Measurements from ENCODE around the gene KATNB1. TPM values are rescaled to one million over a fixed set of nuclear protein-coding genes. Genes with fewer than 3 reads are reported as not detected.

Gene KATNB1
- total and polyA plus RNA-seq, 7 experiments from 2014 or later: 20.4 to 32.9 (median 26.0) TPM

- Histone ChIP-seq H3K27ac (ENCODE audit: low read depth, low read length) (no peak overlapping the region), H3K9me3 (ENCODE audit: control insufficient read depth in 2 of 3, low read length in 3 of 3) (no peaks in the 10 kb centered on the region), H3K27me3 (ENCODE audit: control insufficient read depth in 2 of 2, insufficient read depth in 2 of 2, low read length in 2 of 2) (no peaks in the 10 kb centered on the region), H3K36me3 (ENCODE audit: control insufficient read depth in 2 of 3, insufficient read depth in 3 of 3, low read length in 3 of 3) (peaks cover 0 to 53% (median 3%) of the 10 kb centered on the region in 3 experiments), H3K4me3 (ENCODE audit: low read length) (no peak overlapping the region), H3K4me1 (ENCODE audit: control insufficient read depth in 2 of 2, insufficient read depth in 2 of 2, low read length in 2 of 2) (peaks cover 0 to 5% of the 10 kb centered on the region in 2 donors)
- Mint-ChIP-seq H3K27me3 (no peaks in the 10 kb centered on the region), H3K4me1 (peaks cover 0 to 12% (median 0%) of the 10 kb centered on the region in 7 donors), H3K9me3 (peaks cover 0 to 1% (median 0%) of the 10 kb centered on the region in 11 donors), H3K36me3 (peaks cover 2 to 12% (median 5%) of the 10 kb centered on the region in 5 donors), H3K4me3 (no peak overlapping the region), H3K27ac (no peak overlapping the region)
- intact Hi-C loops (cut with micrococcal nuclease): no loop called here
- no peak for DNase-seq
- ChIA-PET CTCF (no interaction called here), POLR2A (no interaction called here)
- no peak for ATAC-seq
Observed at GRCh38 chr16:57753448-57754353, 18.1 kb downstream of the KATNB1 start.

GRCh38 chr16:57754354-57755060, 18.9 kb downstream of the KATNB1 start:
- Histone ChIP-seq H3K4me1 (ENCODE audit: control insufficient read depth in 2 of 2, insufficient read depth in 2 of 2, low read length in 2 of 2) (peaks cover 0 to 5% of the 10 kb centered on the region in 2 donors), H3K9me3 (ENCODE audit: control insufficient read depth in 2 of 3, low read length in 3 of 3) (no peaks in the 10 kb centered on the region), H3K27me3 (ENCODE audit: control insufficient read depth in 2 of 2, insufficient read depth in 2 of 2, low read length in 2 of 2) (no peaks in the 10 kb centered on the region), H3K36me3 (ENCODE audit: control insufficient read depth in 2 of 3, insufficient read depth in 3 of 3, low read length in 3 of 3) (peaks cover 0 to 53% (median 3%) of the 10 kb centered on the region in 3 experiments), H3K27ac (ENCODE audit: low read depth, low read length) (no peak overlapping the region), H3K4me3 (ENCODE audit: low read length) (no peak overlapping the region)
- ChIA-PET CTCF (no interaction called here), POLR2A (no interaction called here)
- Mint-ChIP-seq H3K4me1 (peaks cover 0 to 12% (median 0%) of the 10 kb centered on the region in 7 donors), H3K36me3 (peaks cover 2 to 12% (median 5%) of the 10 kb centered on the region in 5 donors), H3K27me3 (no peaks in the 10 kb centered on the region), H3K4me3 (no peak overlapping the region), H3K27ac (no peak overlapping the region), H3K9me3 (peaks cover 0 to 1% (median 0%) of the 10 kb centered on the region in 11 donors)
- ATAC-seq (no peak), DNase-seq (no peak)
- intact Hi-C loops (cut with micrococcal nuclease): loop anchor here in 1 of 2 donors (5.0 kb wide), 1 partner anchor 233 kb away; no protein-coding TSS in a partner anchor

DNA sequence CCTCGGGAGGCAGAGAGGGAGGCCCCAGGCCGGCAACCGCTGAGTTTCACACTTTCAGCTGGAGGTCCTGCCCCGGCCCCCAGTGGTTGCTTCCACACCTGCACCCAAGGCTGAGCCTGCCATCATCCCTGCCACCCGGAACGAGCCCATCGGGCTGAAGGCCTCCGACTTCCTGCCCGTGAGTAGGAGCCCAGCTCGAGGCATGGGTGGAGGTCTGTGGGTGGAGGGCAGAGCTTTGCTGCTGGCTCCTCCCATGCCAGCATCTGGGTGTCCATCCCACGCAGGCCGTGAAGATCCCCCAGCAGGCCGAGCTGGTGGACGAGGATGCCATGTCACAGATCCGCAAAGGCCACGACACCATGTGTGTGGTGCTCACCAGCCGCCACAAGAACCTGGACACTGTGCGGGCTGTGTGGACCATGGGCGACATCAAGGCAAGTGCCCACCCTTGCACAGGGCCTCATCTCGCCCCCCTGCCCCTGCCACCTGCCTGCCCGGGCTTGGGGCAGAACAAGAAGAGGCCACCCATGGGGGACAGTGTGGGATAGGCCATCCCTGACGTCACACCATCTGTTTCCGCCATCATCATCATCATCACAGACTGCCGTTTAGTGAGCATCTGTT, 19.6 kb downstream of the KATNB1 start:
- H3K9me3 Mint-ChIP-seq: peaks cover 0 to 1% (median 0%) of the 10 kb centered on the region in 11 donors
- Histone ChIP-seq H3K27me3 (ENCODE audit: control insufficient read depth in 2 of 2, insufficient read depth in 2 of 2, low read length in 2 of 2) (no peaks in the 10 kb centered on the region), H3K9me3 (ENCODE audit: control insufficient read depth in 2 of 3, low read length in 3 of 3) (no peaks in the 10 kb centered on the region), H3K4me1 (ENCODE audit: control insufficient read depth in 2 of 2, insufficient read depth in 2 of 2, low read length in 2 of 2) (peaks cover 0 to 5% of the 10 kb centered on the region in 2 donors), H3K27ac (ENCODE audit: low read depth, low read length) (no peak overlapping the region), H3K4me3 (ENCODE audit: low read length) (no peak overlapping the region), H3K36me3 (ENCODE audit: control insufficient read depth in 2 of 3, insufficient read depth in 3 of 3, low read length in 3 of 3) (peaks cover 0 to 53% (median 3%) of the 10 kb centered on the region in 3 experiments)
- CTCF ChIA-PET: interaction anchor here (1.0 kb wide), 1 partner anchor 18 kb away, joined by 5 read pairs; no protein-coding TSS in a partner anchor
- no peak overlapping the region for H3K4me3 Mint-ChIP-seq
- no peak for DNase-seq
- intact Hi-C loops (cut with micrococcal nuclease): loop anchor here in 1 of 2 donors (5.0 kb wide), 1 partner anchor 232 kb away; no protein-coding TSS in a partner anchor
- no peak overlapping the region for H3K27ac Mint-ChIP-seq
- no peaks in the 10 kb centered on the region for H3K27me3 Mint-ChIP-seq
- POLR2A ChIA-PET: no interaction called here
- H3K4me1 Mint-ChIP-seq: peaks cover 0 to 7% (median 0%) of the 10 kb centered on the region in 7 donors
- H3K36me3 Mint-ChIP-seq: peaks cover 2 to 12% (median 5%) of the 10 kb centered on the region in 5 donors
- ATAC-seq: no peak

DNA sequence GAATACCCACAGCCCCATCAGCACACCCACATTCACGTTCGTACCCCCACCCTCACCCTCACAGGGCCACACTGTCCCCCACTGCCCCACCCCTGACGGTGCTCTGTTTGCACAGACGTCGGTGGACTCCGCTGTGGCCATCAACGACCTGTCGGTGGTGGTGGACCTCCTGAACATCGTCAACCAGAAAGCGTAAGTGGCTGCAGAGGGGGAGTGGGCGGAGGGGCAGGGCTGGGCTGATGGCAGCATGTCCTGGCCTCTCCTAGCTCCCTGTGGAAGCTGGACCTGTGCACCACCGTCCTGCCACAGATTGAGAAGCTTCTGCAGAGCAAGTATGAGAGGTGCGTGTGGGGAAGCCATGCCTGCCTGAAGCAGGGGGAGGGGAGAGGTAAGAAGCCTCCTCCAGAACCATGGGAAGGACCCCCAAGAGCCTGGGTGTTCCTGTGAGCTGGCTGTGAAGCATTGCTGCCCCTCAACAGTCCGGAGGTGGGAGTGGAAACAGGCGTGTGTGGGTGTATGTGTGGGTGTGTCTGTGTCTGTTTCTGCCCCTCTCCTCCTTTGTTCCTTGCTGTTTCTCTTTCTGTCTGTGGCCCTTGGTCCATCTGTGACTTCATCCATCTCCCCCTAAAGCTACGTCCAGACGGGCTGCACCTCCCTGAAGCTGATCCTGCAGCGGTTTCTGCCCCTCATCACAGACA, 20.3 kb downstream of the KATNB1 start:
- no peak overlapping the region for H3K27ac ChIP-seq (ENCODE audit: low read depth, low read length)
- no peak overlapping the region for H3K27ac Mint-ChIP-seq
- peaks cover 0 to 53% (median 3%) of the 10 kb centered on the region in 3 experiments for H3K36me3 ChIP-seq (ENCODE audit: control insufficient read depth in 2 of 3, insufficient read depth in 3 of 3, low read length in 3 of 3)
- H3K27me3 ChIP-seq (ENCODE audit: control insufficient read depth in 2 of 2, insufficient read depth in 2 of 2, low read length in 2 of 2): no peaks in the 10 kb centered on the region
- ChIA-PET CTCF (interaction anchor here (1.0 kb wide), 1 partner anchor 19 kb away, joined by 5 read pairs; no protein-coding TSS in a partner anchor), POLR2A (interaction anchor here (1.8 kb wide), 1 partner anchor 21 kb away, joined by 6 read pairs; the partner anchor contains the start of gene KATNB1)
- peaks cover 2 to 12% (median 5%) of the 10 kb centered on the region in 5 donors for H3K36me3 Mint-ChIP-seq
- intact Hi-C loops (cut with micrococcal nuclease): loop anchor here (2.0 to 5.0 kb wide), 3 partner anchors 55 to 231 kb away; no protein-coding TSS in a partner anchor
- no peaks in the 10 kb centered on the region for H3K27me3 Mint-ChIP-seq
- no peaks in the 10 kb centered on the region for H3K9me3 ChIP-seq (ENCODE audit: control insufficient read depth in 2 of 3, low read length in 3 of 3)
- ATAC-seq: no peak
- peaks cover 0 to 5% of the 10 kb centered on the region in 2 donors for H3K4me1 ChIP-seq (ENCODE audit: control insufficient read depth in 2 of 2, insufficient read depth in 2 of 2, low read length in 2 of 2)
- H3K4me1 Mint-ChIP-seq: peaks cover 0 to 6% (median 0%) of the 10 kb centered on the region in 7 donors
- H3K4me3 Mint-ChIP-seq: no peak overlapping the region
- H3K9me3 Mint-ChIP-seq: peaks cover 0 to 1% (median 0%) of the 10 kb centered on the region in 11 donors
- DNase-seq: no peak
- H3K4me3 ChIP-seq (ENCODE audit: low read length): no peak overlapping the region

- Mint-ChIP-seq H3K4me1 (peaks cover 0 to 3% (median 0%) of the 10 kb centered on the region in 7 donors), H3K27me3 (no peaks in the 10 kb centered on the region), H3K27ac (no peak overlapping the region), H3K36me3 (peaks cover 0 to 8% (median 5%) of the 10 kb centered on the region in 5 donors), H3K4me3 (no peak overlapping the region), H3K9me3 (peaks cover 0 to 1% (median 0%) of the 10 kb centered on the region in 11 donors)
- Histone ChIP-seq H3K27me3 (ENCODE audit: control insufficient read depth in 2 of 2, insufficient read depth in 2 of 2, low read length in 2 of 2) (no peaks in the 10 kb centered on the region), H3K4me1 (ENCODE audit: control insufficient read depth in 2 of 2, insufficient read depth in 2 of 2, low read length in 2 of 2) (peaks cover 0 to 5% of the 10 kb centered on the region in 2 donors), H3K9me3 (ENCODE audit: control insufficient read depth in 2 of 3, low read length in 3 of 3) (no peaks in the 10 kb centered on the region), H3K36me3 (ENCODE audit: control insufficient read depth in 2 of 3, insufficient read depth in 3 of 3, low read length in 3 of 3) (peaks cover 0 to 45% (median 3%) of the 10 kb centered on the region in 3 experiments), H3K27ac (ENCODE audit: low read depth, low read length) (no peak overlapping the region), H3K4me3 (ENCODE audit: low read length) (no peak overlapping the region)
- CTCF ChIA-PET: no interaction called here
- POLR2A ChIA-PET: interaction anchor here (1.8 kb wide), 1 partner anchor 22 kb away, joined by 6 read pairs; the partner anchor contains the start of gene KATNB1
- intact Hi-C loops (cut with micrococcal nuclease): loop anchor here (1.0 to 5.0 kb wide), 7 partner anchors 20 to 245 kb away; partner anchors contain the start of genes KATNB1 (in 1 of the 2), USB1 (in 1 of the 2) and ZNF319 (in 1 of the 2)
- DNase-seq (no peak), ATAC-seq (no peak)
Observed at GRCh38 chr16:57756424-57757325, 21.1 kb downstream of the KATNB1 start.

All from naive thymus-derived CD4-positive, alpha-beta T cell (primary cell).